ENCODE data around the gene EXD3. TPM values are rescaled to one million over a fixed set of nuclear protein-coding genes. Genes with fewer than 3 reads are reported as not detected.

EXD3 gene
- total and polyA plus RNA-seq, 2 of the 13 experiments (the other 11 are each of a cell fraction or from before 2014, with no cell fraction given): 2.7 to 4.8 TPM

DNA sequence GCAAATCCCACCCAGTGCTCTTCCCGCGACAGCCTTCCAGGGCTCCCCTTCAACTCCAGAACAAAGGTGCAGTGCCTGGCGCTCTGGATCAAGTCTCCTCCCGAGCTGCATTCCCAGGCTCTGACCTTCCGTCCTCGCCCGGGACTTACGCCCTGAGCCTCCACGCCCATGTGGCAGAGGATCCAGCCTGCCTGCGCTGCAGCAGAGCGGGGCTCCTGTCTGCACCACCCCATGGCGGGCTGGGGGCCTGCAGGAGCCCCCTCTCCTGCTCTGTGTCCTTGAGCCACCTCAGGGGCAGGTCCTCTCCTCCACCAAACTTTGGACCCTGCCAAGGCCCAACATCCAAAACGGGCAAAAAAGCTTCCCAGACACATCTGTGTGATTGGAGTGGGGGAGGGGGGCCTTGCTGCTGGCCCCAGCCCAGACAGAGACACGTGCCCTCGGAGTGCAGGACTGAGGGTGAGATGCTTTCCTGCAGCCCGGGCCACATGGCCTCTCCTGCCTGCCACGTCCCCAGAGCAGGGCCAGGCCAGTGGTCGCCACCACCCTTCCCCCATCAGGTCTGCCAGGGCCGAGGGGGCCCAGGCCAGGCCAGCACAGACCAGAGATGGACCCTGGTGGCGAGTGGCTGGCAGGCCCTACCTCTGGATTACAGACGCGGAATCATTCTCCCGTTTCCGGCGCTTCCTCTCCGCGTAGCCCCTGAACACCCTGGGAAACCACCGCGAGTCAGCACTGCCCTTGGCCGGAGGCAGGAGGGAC lies 31.8 kb upstream of the EXD3 start (continued):
- TF ChIP-seq, protein P1, sequence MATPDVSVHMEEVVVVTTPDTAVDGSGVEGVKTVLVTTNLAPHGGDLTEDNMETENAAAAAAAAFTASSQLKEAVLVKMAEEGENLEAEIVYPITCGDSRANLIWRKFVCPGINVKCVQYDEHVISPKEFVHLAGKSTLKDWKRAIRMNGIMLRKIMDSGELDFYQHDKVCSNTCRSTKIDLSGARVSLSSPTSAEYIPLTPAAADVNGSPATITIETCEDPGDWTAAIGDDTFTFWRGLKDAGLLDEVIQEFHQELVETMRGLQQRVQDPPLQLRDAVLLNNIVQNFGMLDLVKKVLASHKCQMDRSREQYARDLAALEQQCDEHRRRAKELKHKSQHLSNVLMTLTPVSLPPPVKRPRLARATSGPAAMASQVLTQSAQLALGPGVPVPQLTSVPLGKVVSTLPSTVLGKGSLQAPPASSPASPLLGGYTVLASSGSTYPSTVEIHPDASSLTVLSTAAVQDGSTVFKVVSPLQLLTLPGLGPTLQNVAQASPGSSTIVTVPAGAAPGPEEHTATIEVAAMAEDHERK (CRISPR knock-in tag; IDR thresholded peaks at IDR 0.05; ENCODE audit: low read depth): no peak
- TF ChIP-seq, protein P2, sequence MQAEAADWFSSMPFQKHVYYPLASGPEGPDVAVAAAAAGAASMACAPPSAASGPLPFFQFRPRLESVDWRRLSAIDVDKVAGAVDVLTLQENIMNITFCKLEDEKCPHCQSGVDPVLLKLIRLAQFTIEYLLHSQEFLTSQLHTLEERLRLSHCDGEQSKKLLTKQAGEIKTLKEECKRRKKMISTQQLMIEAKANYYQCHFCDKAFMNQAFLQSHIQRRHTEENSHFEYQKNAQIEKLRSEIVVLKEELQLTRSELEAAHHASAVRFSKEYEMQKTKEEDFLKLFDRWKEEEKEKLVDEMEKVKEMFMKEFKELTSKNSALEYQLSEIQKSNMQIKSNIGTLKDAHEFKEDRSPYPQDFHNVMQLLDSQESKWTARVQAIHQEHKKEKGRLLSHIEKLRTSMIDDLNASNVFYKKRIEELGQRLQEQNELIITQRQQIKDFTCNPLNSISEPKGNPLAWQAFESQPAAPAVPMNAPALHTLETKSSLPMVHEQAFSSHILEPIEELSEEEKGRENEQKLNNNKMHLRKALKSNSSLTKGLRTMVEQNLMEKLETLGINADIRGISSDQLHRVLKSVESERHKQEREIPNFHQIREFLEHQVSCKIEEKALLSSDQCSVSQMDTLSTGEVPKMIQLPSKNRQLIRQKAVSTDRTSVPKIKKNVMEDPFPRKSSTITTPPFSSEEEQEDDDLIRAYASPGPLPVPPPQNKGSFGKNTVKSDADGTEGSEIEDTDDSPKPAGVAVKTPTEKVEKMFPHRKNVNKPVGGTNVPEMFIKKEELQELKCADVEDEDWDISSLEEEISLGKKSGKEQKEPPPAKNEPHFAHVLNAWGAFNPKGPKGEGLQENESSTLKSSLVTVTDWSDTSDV (CRISPR knock-in tag; IDR thresholded peaks at IDR 0.05): peak; percentile 72; the same call in 1 of the 2 replicates
- TF ChIP-seq KAT7 (CRISPR knock-in tag; IDR thresholded peaks at IDR 0.05; ENCODE audit: borderline replicate concordance) (peak; percentile 63; the same call in 1 of the 2 replicates), PLRG1 (conservative IDR thresholded peaks at IDR 0.05) (no peak), TOE1 (CRISPR knock-in tag; IDR thresholded peaks at IDR 0.05) (no peak), XBP1 (CRISPR knock-in tag; IDR thresholded peaks at IDR 0.05) (peak; percentile 77; the same call in 1 of the 2 replicates), ZNF160 (CRISPR knock-in tag; IDR thresholded peaks at IDR 0.05) (peak; percentile 62; the same call in 1 of the 2 replicates), ZNF772 (CRISPR knock-in tag; IDR thresholded peaks at IDR 0.05) (peak; percentile 91; the same call in 1 of the 2 replicates), ZBTB7A (CRISPR knock-in tag; IDR thresholded peaks at IDR 0.05) (peak; percentile 90; the same call in 1 of the 2 replicates), ATRX (CRISPR knock-in tag; IDR thresholded peaks at IDR 0.05; ENCODE audit: borderline replicate concordance) (0 out of 2 replicates have a peak, but pooled peaks have one; percentile 32), SALL1 (CRISPR knock-in tag; IDR thresholded peaks at IDR 0.05) (peak; percentile 96)
- TF ChIP-seq, protein P3, sequence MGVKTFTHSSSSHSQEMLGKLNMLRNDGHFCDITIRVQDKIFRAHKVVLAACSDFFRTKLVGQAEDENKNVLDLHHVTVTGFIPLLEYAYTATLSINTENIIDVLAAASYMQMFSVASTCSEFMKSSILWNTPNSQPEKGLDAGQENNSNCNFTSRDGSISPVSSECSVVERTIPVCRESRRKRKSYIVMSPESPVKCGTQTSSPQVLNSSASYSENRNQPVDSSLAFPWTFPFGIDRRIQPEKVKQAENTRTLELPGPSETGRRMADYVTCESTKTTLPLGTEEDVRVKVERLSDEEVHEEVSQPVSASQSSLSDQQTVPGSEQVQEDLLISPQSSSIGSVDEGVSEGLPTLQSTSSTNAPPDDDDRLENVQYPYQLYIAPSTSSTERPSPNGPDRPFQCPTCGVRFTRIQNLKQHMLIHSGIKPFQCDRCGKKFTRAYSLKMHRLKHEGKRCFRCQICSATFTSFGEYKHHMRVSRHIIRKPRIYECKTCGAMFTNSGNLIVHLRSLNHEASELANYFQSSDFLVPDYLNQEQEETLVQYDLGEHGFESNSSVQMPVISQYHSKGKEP (CRISPR knock-in tag; IDR thresholded peaks at IDR 0.05): no peak
- TF ChIP-seq, protein P4, sequence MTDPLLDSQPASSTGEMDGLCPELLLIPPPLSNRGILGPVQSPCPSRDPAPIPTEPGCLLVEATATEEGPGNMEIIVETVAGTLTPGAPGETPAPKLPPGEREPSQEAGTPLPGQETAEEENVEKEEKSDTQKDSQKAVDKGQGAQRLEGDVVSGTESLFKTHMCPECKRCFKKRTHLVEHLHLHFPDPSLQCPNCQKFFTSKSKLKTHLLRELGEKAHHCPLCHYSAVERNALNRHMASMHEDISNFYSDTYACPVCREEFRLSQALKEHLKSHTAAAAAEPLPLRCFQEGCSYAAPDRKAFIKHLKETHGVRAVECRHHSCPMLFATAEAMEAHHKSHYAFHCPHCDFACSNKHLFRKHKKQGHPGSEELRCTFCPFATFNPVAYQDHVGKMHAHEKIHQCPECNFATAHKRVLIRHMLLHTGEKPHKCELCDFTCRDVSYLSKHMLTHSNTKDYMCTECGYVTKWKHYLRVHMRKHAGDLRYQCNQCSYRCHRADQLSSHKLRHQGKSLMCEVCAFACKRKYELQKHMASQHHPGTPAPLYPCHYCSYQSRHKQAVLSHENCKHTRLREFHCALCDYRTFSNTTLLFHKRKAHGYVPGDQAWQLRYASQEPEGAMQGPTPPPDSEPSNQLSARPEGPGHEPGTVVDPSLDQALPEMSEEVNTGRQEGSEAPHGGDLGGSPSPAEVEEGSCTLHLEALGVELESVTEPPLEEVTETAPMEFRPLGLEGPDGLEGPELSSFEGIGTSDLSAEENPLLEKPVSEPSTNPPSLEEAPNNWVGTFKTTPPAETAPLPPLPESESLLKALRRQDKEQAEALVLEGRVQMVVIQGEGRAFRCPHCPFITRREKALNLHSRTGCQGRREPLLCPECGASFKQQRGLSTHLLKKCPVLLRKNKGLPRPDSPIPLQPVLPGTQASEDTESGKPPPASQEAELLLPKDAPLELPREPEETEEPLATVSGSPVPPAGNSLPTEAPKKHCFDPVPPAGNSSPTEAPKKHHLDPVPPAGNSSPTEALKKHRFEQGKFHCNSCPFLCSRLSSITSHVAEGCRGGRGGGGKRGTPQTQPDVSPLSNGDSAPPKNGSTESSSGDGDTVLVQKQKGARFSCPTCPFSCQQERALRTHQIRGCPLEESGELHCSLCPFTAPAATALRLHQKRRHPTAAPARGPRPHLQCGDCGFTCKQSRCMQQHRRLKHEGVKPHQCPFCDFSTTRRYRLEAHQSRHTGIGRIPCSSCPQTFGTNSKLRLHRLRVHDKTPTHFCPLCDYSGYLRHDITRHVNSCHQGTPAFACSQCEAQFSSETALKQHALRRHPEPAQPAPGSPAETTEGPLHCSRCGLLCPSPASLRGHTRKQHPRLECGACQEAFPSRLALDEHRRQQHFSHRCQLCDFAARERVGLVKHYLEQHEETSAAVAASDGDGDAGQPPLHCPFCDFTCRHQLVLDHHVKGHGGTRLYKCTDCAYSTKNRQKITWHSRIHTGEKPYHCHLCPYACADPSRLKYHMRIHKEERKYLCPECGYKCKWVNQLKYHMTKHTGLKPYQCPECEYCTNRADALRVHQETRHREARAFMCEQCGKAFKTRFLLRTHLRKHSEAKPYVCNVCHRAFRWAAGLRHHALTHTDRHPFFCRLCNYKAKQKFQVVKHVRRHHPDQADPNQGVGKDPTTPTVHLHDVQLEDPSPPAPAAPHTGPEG (CRISPR knock-in tag; IDR thresholded peaks at IDR 0.05): peak; percentile 50; the same call in 1 of the 2 replicates
- TF ChIP-seq, protein P5, sequence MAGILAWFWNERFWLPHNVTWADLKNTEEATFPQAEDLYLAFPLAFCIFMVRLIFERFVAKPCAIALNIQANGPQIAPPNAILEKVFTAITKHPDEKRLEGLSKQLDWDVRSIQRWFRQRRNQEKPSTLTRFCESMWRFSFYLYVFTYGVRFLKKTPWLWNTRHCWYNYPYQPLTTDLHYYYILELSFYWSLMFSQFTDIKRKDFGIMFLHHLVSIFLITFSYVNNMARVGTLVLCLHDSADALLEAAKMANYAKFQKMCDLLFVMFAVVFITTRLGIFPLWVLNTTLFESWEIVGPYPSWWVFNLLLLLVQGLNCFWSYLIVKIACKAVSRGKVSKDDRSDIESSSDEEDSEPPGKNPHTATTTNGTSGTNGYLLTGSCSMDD (CRISPR knock-in tag; IDR thresholded peaks at IDR 0.05): 0 out of 2 replicates have a peak, but pooled peaks have one; percentile 14
